OCI-LY7 (cell line): ENCODE results near the gene GRM1. TPM values are rescaled to one million over a fixed set of nuclear protein-coding genes. Genes with fewer than 3 reads are reported as not detected.

Experiments used
- BruUV-seq: library from RNA; stranded (reverse); fragments of 400-500 nt; replicated peaks from 2 replicates; lab custom pipeline; 2021; lab: Mats Ljungman, UMichigan
- CTCF ChIA-PET: fragments of 300-600 bp; sonication (Branson Sonifier 250); formaldehyde crosslinking; loops from one replicate; lab custom pipeline; 2022; ENCODE audit warnings: antibody characterized with exemption; ENCODE audit not compliant: unreplicated experiment; lab: Charles Lee
- POLR2A ChIA-PET: fragments of 300-600 bp; sonication (Branson Sonifier 250); formaldehyde crosslinking; loops from one replicate; lab custom pipeline; 2022; ENCODE audit warnings: antibody characterized with exemption; lab: Charles Lee
- DNase-seq: peaks from one replicate; pipeline ENCODE4 v3.0.0-alpha.2; 2015; ENCODE audit warnings: low spot score
- H2AFZ ChIP-seq: fragments of 200-600 bp; sonication (generic), shearing (Covaris generic); 2 replicates; pipeline ENCODE4 v1.6.1; 2014; ENCODE audit warnings: mild to moderate bottlenecking, antibody characterized with exemption, low read length, moderate library complexity
- H3K27ac ChIP-seq: fragments of 200-600 bp; sonication (generic); 2 replicates; pipeline ENCODE4 v1.5.1; 2014; ENCODE audit warnings: mixed run types, low read depth, mild to moderate bottlenecking, moderate library complexity, low read length, inconsistent platforms; ENCODE audit not compliant: poor library complexity, severe bottlenecking
- H3K36me3 ChIP-seq: fragments of 200-600 bp; sonication (generic); 2 replicates; pipeline ENCODE4 v1.6.1; 2014; ENCODE audit warnings: mild to moderate bottlenecking, antibody characterized with exemption, low read length, moderate library complexity, mixed read lengths; ENCODE audit not compliant: insufficient read depth
- H3K4me1 ChIP-seq: fragments of 200-600 bp; sonication (generic); 2 replicates; pipeline ENCODE4 v1.5.1; 2014; ENCODE audit warnings: mild to moderate bottlenecking, low read length; ENCODE audit not compliant: insufficient read depth, poor library complexity, severe bottlenecking
- H3K4me2 ChIP-seq: fragments of 200-600 bp; sonication (generic); 2 replicates; pipeline ENCODE4 v1.6.1; 2014; ENCODE audit warnings: mild to moderate bottlenecking, low read length
- H3K4me3 ChIP-seq: fragments of 200-600 bp; sonication (generic); 2 replicates; pipeline ENCODE4 v1.5.1; 2014; ENCODE audit warnings: mild to moderate bottlenecking, low read depth, low read length; ENCODE audit not compliant: poor library complexity, severe bottlenecking
- H3K79me2 ChIP-seq: fragments of 200-600 bp; sonication (generic); 2 replicates; pipeline ENCODE4 v1.6.1; 2016; ENCODE audit warnings: low read depth, mild to moderate bottlenecking, low read length, moderate library complexity, mixed read lengths; ENCODE audit not compliant: insufficient read depth
- H3K9me2 ChIP-seq: fragments of 200-600 bp; sonication (generic); 2 replicates; pipeline ENCODE4 v1.6.1; 2016; ENCODE audit warnings: mild to moderate bottlenecking, low read length, mixed read lengths; ENCODE audit not compliant: insufficient read depth
- H3K9me3 ChIP-seq: fragments of 200-600 bp; sonication (generic); 2 replicates; pipeline ENCODE4 v1.6.1; 2014; ENCODE audit warnings: mild to moderate bottlenecking, mixed run types, low read length, mixed read lengths
- H4K20me1 ChIP-seq: fragments of 200-600 bp; sonication (generic); 2 replicates; pipeline ENCODE4 v1.6.1; 2014; ENCODE audit warnings: mild to moderate bottlenecking, antibody characterized with exemption, low read length, moderate library complexity, mixed read lengths; ENCODE audit not compliant: insufficient read depth
- CTCF ChIP-seq: fragments of 200-600 bp; sonication (generic); conservative IDR thresholded peaks from 2 replicates; pipeline ENCODE4 v1.5.1; 2014; ENCODE audit warnings: mild to moderate bottlenecking, antibody characterized with exemption, low read length, moderate library complexity, mixed read lengths
- EZH2phosphoT487 ChIP-seq: fragments of 200-600 bp; sonication (generic); IDR thresholded peaks from 2 replicates; pipeline ENCODE4 v1.6.1; 2018; ENCODE audit warnings: low read depth, borderline replicate concordance, mild to moderate bottlenecking, mixed run types, antibody characterized with exemption, low read length, moderate library complexity, mixed read lengths
- intact Hi-C: fragments of 100-400 bp; cut with micrococcal nuclease; formaldehyde crosslinking; loops from one replicate; pipeline ENCODE4 v1.10.0; 2022; ENCODE audit not compliant: unreplicated experiment
- total RNA-seq, 2 experiments: library from RNA; depleted of rRNA in 1 of 2; stranded (reverse); fragments of >200 nt in 1 of 2; shearing (Covaris generic) in 1 of 2; gene quantifications; 2 replicates each; pipeline ENCODE4 v1.2.3, GENCODE V29; 2014 to 2022

GRM1 gene
- total RNA-seq, 2 experiments from 2014 or later, result not detected

DNA sequence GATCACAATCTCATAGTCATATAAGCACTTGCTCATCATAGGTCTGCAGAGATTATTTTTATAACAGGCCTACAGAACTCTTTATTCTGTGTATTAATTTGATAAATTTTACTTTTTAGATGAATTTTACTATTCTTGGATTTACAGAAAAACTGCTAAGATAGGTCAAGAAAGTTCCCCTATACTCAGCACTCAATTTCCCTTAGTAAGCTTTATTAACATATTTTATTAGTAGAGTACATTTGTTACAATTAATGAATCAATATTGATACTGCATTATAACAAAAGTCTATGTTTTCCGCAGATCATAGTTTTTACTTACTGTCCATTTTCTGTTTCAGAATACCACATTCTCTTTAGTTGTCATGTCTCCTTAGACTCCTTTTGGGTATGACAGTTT, 148.9 kb downstream of the GRM1 start:
- no peak overlapping the region for H3K4me3 ChIP-seq
- no TSS peak for BruUV-seq
- no peaks in the 10 kb centered on the region for H3K79me2 ChIP-seq
- no peak for DNase-seq
- no peaks in the 10 kb centered on the region for H3K36me3 ChIP-seq
- H4K20me1 ChIP-seq, result no peaks in the 10 kb centered on the region
- intact Hi-C loops, result no loop called here
- TF ChIP-seq CTCF, result no peak
- TF ChIP-seq EZH2phosphoT487, result no peak
- no peak overlapping the region for H2AFZ ChIP-seq
- no peaks in the 10 kb centered on the region for H3K9me2 ChIP-seq
- ChIA-PET CTCF (no interaction called here), POLR2A (interaction anchor here (0.6 to 0.8 kb wide), 2 partner anchors 12 to 521 kb away, joined by 3 read pairs; no protein-coding TSS in a partner anchor)
- H3K4me2 ChIP-seq, result no peak overlapping the region
- H3K4me1 ChIP-seq, result no peaks in the 10 kb centered on the region
- no peaks in the 10 kb centered on the region for H3K9me3 ChIP-seq
- no peak overlapping the region for H3K27ac ChIP-seq

- Histone ChIP-seq H3K9me2 (no peaks in the 10 kb centered on the region), H3K4me2 (no peak overlapping the region), H3K9me3 (no peaks in the 10 kb centered on the region), H4K20me1 (no peaks in the 10 kb centered on the region), H3K4me1 (no peaks in the 10 kb centered on the region), H3K79me2 (no peaks in the 10 kb centered on the region), H2AFZ (no peak overlapping the region), H3K27ac (no peak overlapping the region), H3K36me3 (no peaks in the 10 kb centered on the region), H3K4me3 (no peak overlapping the region)
- ChIA-PET POLR2A (no interaction called here), CTCF (no interaction called here)
- TF ChIP-seq CTCF, result no peak
- no peak for TF ChIP-seq EZH2phosphoT487
- intact Hi-C loops, result no loop called here
- no peak for DNase-seq
- no TSS peak for BruUV-seq
Measured at GRCh38 chr6:146183831-146184230, 155.0 kb downstream of the GRM1 start.

DNA sequence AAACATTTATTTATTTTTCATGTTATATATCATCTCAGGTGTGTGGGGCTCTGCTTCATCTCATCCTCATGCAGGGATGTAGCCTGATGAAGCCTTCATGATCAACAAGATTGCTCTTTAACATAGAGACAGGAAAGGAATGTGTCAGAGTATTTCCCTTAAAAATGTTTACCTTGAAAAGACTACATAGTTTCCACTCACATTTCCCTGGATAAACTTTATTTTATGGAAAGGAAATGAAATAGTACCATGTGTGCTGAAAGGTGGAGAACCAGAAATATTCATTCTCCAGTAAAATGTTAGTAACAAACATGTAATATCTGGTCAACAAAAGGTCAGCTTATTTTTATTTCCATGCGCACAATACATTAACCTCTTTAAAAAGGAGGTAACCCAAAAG, 155.8 kb downstream of the GRM1 start:
- Histone ChIP-seq H3K4me3 (no peak overlapping the region), H4K20me1 (no peaks in the 10 kb centered on the region), H3K36me3 (no peaks in the 10 kb centered on the region), H3K27ac (no peak overlapping the region), H3K4me1 (no peaks in the 10 kb centered on the region), H2AFZ (no peak overlapping the region), H3K79me2 (no peaks in the 10 kb centered on the region), H3K9me3 (no peaks in the 10 kb centered on the region), H3K9me2 (no peaks in the 10 kb centered on the region), H3K4me2 (no peak overlapping the region)
- DNase-seq, result no peak
- no TSS peak for BruUV-seq
- intact Hi-C loops, result no loop called here
- TF ChIP-seq EZH2phosphoT487 (no peak), CTCF (no peak)
- POLR2A ChIA-PET, result interaction anchor here (0.5 kb wide), 1 partner anchor 453 kb away, joined by 6 read pairs; no protein-coding TSS in a partner anchor
- CTCF ChIA-PET, result no interaction called here
